Measurements from ENCODE around the gene WWC1. TPM values are rescaled to one million over a fixed set of nuclear protein-coding genes. Genes with fewer than 3 reads are reported as not detected.

WWC1 gene
- total RNA-seq, 2 experiments from 2014 or later: 0.04 to 0.60 TPM

- Mint-ChIP-seq H3K9me3 (no peaks in the 10 kb centered on the region), H3K27me3 (peaks cover 12% of the 10 kb centered on the region), H3K27ac (peak overlapping the region; percentile 83), H3K36me3 (ENCODE audit: low read depth) (no peaks in the 10 kb centered on the region), H3K4me3 (peak overlapping the region; percentile 64), H3K4me1 (peaks cover 25% of the 10 kb centered on the region)
- DNase-seq: peak; percentile 13
- POLR2A ChIA-PET: no interaction called here
- CTCF ChIA-PET: interaction anchor here (0.5 kb wide), 1 partner anchor 345 kb away, joined by 3 read pairs; no protein-coding TSS in a partner anchor
Observed at GRCh38 chr5:168409591-168410458, 118.4 kb downstream of the WWC1 start.

- no peak for DNase-seq
- ChIA-PET CTCF (no interaction called here), POLR2A (no interaction called here)
- H3K27me3 Mint-ChIP-seq: peaks cover 10% of the 10 kb centered on the region
- no peaks in the 10 kb centered on the region for H3K9me3 Mint-ChIP-seq
- no peak overlapping the region for H3K4me3 Mint-ChIP-seq
- peaks cover 25% of the 10 kb centered on the region for H3K4me1 Mint-ChIP-seq
- no peaks in the 10 kb centered on the region for H3K36me3 Mint-ChIP-seq (ENCODE audit: low read depth)
- no peak overlapping the region for H3K27ac Mint-ChIP-seq
Observed at GRCh38 chr5:168411871-168412270, 120.4 kb downstream of the WWC1 start.

- ChIA-PET POLR2A (no interaction called here), CTCF (no interaction called here)
- Mint-ChIP-seq H3K27me3 (peaks cover 13% of the 10 kb centered on the region), H3K36me3 (ENCODE audit: low read depth) (no peaks in the 10 kb centered on the region), H3K27ac (no peak overlapping the region), H3K4me3 (no peak overlapping the region), H3K4me1 (peaks cover 21% of the 10 kb centered on the region), H3K9me3 (no peaks in the 10 kb centered on the region)
- DNase-seq: no peak
Observed at GRCh38 chr5:168413062-168413461, 121.6 kb downstream of the WWC1 start.

GRCh38 chr5:168413596-168413995, 122.2 kb downstream of the WWC1 start:
- CTCF ChIA-PET: no interaction called here
- Mint-ChIP-seq H3K27me3 (peaks cover 13% of the 10 kb centered on the region), H3K9me3 (no peaks in the 10 kb centered on the region), H3K27ac (no peak overlapping the region), H3K36me3 (ENCODE audit: low read depth) (no peaks in the 10 kb centered on the region), H3K4me1 (peaks cover 21% of the 10 kb centered on the region), H3K4me3 (no peak overlapping the region)
- POLR2A ChIA-PET: no interaction called here
- DNase-seq: no peak

- H3K4me1 Mint-ChIP-seq: peaks cover 4% of the 10 kb centered on the region
Observed at GRCh38 chr5:168415401-168415800, 124.0 kb downstream of the WWC1 start.

GRCh38 chr5:168415971-168416370, 124.5 kb downstream of the WWC1 start:
- CTCF ChIA-PET: no interaction called here
- Mint-ChIP-seq H3K27me3 (peaks cover 13% of the 10 kb centered on the region), H3K4me1 (peaks cover 2% of the 10 kb centered on the region), H3K9me3 (no peaks in the 10 kb centered on the region), H3K4me3 (no peak overlapping the region), H3K27ac (no peak overlapping the region), H3K36me3 (ENCODE audit: low read depth) (no peaks in the 10 kb centered on the region)
- DNase-seq: no peak
- POLR2A ChIA-PET: no interaction called here

More at GRCh38 chr5:168415401-168415800, 124.0 kb downstream of the WWC1 start:
- ChIA-PET POLR2A (no interaction called here), CTCF (no interaction called here)
- Mint-ChIP-seq H3K27me3 (peaks cover 13% of the 10 kb centered on the region), H3K9me3 (no peaks in the 10 kb centered on the region), H3K27ac (no peak overlapping the region), H3K36me3 (ENCODE audit: low read depth) (no peaks in the 10 kb centered on the region), H3K4me3 (no peak overlapping the region)
- DNase-seq: no peak

- Mint-ChIP-seq H3K36me3 (ENCODE audit: low read depth) (no peaks in the 10 kb centered on the region), H3K27me3 (peaks cover 3% of the 10 kb centered on the region), H3K27ac (peak overlapping the region; percentile 80), H3K4me3 (no peak overlapping the region), H3K9me3 (no peaks in the 10 kb centered on the region), H3K4me1 (no peaks in the 10 kb centered on the region)
- no peak for DNase-seq
- POLR2A ChIA-PET: no interaction called here
- CTCF ChIA-PET: interaction anchor here (1.1 kb wide), 1 partner anchor 12 kb away, joined by 3 read pairs; no protein-coding TSS in a partner anchor
Observed at GRCh38 chr5:168417731-168418429, 126.4 kb downstream of the WWC1 start.

- Mint-ChIP-seq H3K36me3 (ENCODE audit: low read depth) (no peaks in the 10 kb centered on the region), H3K4me1 (no peaks in the 10 kb centered on the region), H3K9me3 (no peaks in the 10 kb centered on the region), H3K27ac (no peak overlapping the region), H3K27me3 (peaks cover 3% of the 10 kb centered on the region), H3K4me3 (no peak overlapping the region)
- ChIA-PET CTCF (no interaction called here), POLR2A (no interaction called here)
- no peak for DNase-seq
Observed at GRCh38 chr5:168420461-168420860, 129.0 kb downstream of the WWC1 start.

GRCh38 chr5:168422431-168422830, 131.0 kb downstream of the WWC1 start:
- POLR2A ChIA-PET: no interaction called here
- Mint-ChIP-seq H3K4me1 (no peaks in the 10 kb centered on the region), H3K9me3 (no peaks in the 10 kb centered on the region), H3K27ac (no peak overlapping the region), H3K27me3 (peaks cover 3% of the 10 kb centered on the region), H3K36me3 (ENCODE audit: low read depth) (no peaks in the 10 kb centered on the region), H3K4me3 (no peak overlapping the region)
- CTCF ChIA-PET: no interaction called here
- DNase-seq: no peak

- H3K36me3 Mint-ChIP-seq (ENCODE audit: low read depth): no peaks in the 10 kb centered on the region
- H3K4me1 Mint-ChIP-seq: no peaks in the 10 kb centered on the region
- H3K9me3 Mint-ChIP-seq: no peaks in the 10 kb centered on the region
- POLR2A ChIA-PET: no interaction called here
- H3K4me3 Mint-ChIP-seq: no peak overlapping the region
- H3K27me3 Mint-ChIP-seq: no peaks in the 10 kb centered on the region
- CTCF ChIA-PET: no interaction called here
- H3K27ac Mint-ChIP-seq: no peak overlapping the region
- no peak for DNase-seq
Observed at GRCh38 chr5:168423478-168423877, 132.0 kb downstream of the WWC1 start.

GRCh38 chr5:168423971-168424370, 132.5 kb downstream of the WWC1 start:
- DNase-seq: no peak
- H3K4me1 Mint-ChIP-seq: no peaks in the 10 kb centered on the region
- H3K27me3 Mint-ChIP-seq: no peaks in the 10 kb centered on the region
- no peaks in the 10 kb centered on the region for H3K9me3 Mint-ChIP-seq
- ChIA-PET POLR2A (no interaction called here), CTCF (no interaction called here)
- H3K27ac Mint-ChIP-seq: no peak overlapping the region
- H3K4me3 Mint-ChIP-seq: no peak overlapping the region
- no peaks in the 10 kb centered on the region for H3K36me3 Mint-ChIP-seq (ENCODE audit: low read depth)

- POLR2A ChIA-PET: no interaction called here
- H3K4me3 Mint-ChIP-seq: no peak overlapping the region
Observed at GRCh38 chr5:168424594-168425323, 133.3 kb downstream of the WWC1 start.

More at GRCh38 chr5:168424594-168425323, 133.3 kb downstream of the WWC1 start:
- CTCF ChIA-PET: no interaction called here
- Mint-ChIP-seq H3K9me3 (no peaks in the 10 kb centered on the region), H3K27me3 (no peaks in the 10 kb centered on the region), H3K27ac (no peak overlapping the region), H3K36me3 (ENCODE audit: low read depth) (no peaks in the 10 kb centered on the region), H3K4me1 (no peaks in the 10 kb centered on the region)
- no peak for DNase-seq

All from activated CD4-positive, alpha-beta T cell treated with anti-CD3 and anti-CD28 coated beads, Interleukin-2, amount 10 ng/mL, durations not matched to agents 7 days and 5 days (primary cell).